ENCODE data around the gene RNF112.
"Not testable (repeated sequence)": the region's sequence is repeated elsewhere in the genome, so short reads cannot be mapped to it uniquely, and the experiment has no call there.

RNF112 gene

GRCh38 chr17:19433255-19433654 is 22.2 kb downstream of the RNF112 start:
- TF ChIP-seq CTCF (IDR thresholded peaks at IDR 0.05; ENCODE audit: insufficient read depth, low read depth, low read length, missing control alignments) = no peak
- DNase-seq (ENCODE audit: low read depth) = no peak
- no peak overlapping the region for H3K4me3 ChIP-seq (ENCODE audit: low read depth, low read length)

- TF ChIP-seq CTCF (IDR thresholded peaks at IDR 0.05; ENCODE audit: insufficient read depth, low read depth, low read length, missing control alignments) = peak; percentile 12
- no peak overlapping the region for H3K4me3 ChIP-seq (ENCODE audit: low read depth, low read length)
- no peak for DNase-seq (ENCODE audit: low read depth)
Measured at GRCh38 chr17:19433727-19434340, 22.8 kb downstream of the RNF112 start.

- TF ChIP-seq CTCF (IDR thresholded peaks at IDR 0.05; ENCODE audit: insufficient read depth, low read depth, low read length, missing control alignments) = no peak
- H3K4me3 ChIP-seq (ENCODE audit: low read depth, low read length) = no peak overlapping the region
- peak; percentile 29 for DNase-seq (ENCODE audit: low read depth)
Measured at GRCh38 chr17:19440421-19440820, 29.4 kb downstream of the RNF112 start.

- not testable (repeated sequence) for DNase-seq (ENCODE audit: low read depth); H3K4me3 ChIP-seq (ENCODE audit: low read depth, low read length)
Measured at GRCh38 chr17:19441288-19441687, 30.3 kb downstream of the RNF112 start.

- no peak overlapping the region for H3K4me3 ChIP-seq (ENCODE audit: low read depth, low read length)
- TF ChIP-seq CTCF (IDR thresholded peaks at IDR 0.05; ENCODE audit: insufficient read depth, low read depth, low read length, missing control alignments) = no peak
- DNase-seq (ENCODE audit: low read depth) = no peak
Measured at GRCh38 chr17:19442731-19443130, 31.7 kb downstream of the RNF112 start.

- TF ChIP-seq CTCF (IDR thresholded peaks at IDR 0.05; ENCODE audit: insufficient read depth, low read depth, low read length, missing control alignments) = no peak
- no peak for DNase-seq (ENCODE audit: low read depth)
- no peak overlapping the region for H3K4me3 ChIP-seq (ENCODE audit: low read depth, low read length)
Measured at GRCh38 chr17:19443148-19443547, 32.1 kb downstream of the RNF112 start.

- no peak overlapping the region for H3K4me3 ChIP-seq (ENCODE audit: low read depth, low read length)
- no peak for DNase-seq (ENCODE audit: low read depth)
- TF ChIP-seq CTCF (IDR thresholded peaks at IDR 0.05; ENCODE audit: insufficient read depth, low read depth, low read length, missing control alignments) = no peak
Measured at GRCh38 chr17:19445105-19445504, 34.1 kb downstream of the RNF112 start.

GRCh38 chr17:19446577-19446976 is 35.5 kb downstream of the RNF112 start:
- H3K4me3 ChIP-seq (ENCODE audit: low read depth, low read length); DNase-seq (ENCODE audit: low read depth): not testable (repeated sequence)
